HG02943 (cell line): ENCODE data around the gene RPS25.
"Not testable (repeated sequence)": the region's sequence is repeated elsewhere in the genome, so short reads cannot be mapped to it uniquely, and the experiment has no call there.

ENCODE experiments used
- ATAC-seq: cut with Tn5 transposase; IDR thresholded peaks from one replicate; pipeline ENCODE4 v1.9.1; 2021; ENCODE audit warnings: mild to moderate bottlenecking, low read depth, moderate library complexity; ENCODE audit not compliant: unreplicated experiment

RPS25 gene

DNA sequence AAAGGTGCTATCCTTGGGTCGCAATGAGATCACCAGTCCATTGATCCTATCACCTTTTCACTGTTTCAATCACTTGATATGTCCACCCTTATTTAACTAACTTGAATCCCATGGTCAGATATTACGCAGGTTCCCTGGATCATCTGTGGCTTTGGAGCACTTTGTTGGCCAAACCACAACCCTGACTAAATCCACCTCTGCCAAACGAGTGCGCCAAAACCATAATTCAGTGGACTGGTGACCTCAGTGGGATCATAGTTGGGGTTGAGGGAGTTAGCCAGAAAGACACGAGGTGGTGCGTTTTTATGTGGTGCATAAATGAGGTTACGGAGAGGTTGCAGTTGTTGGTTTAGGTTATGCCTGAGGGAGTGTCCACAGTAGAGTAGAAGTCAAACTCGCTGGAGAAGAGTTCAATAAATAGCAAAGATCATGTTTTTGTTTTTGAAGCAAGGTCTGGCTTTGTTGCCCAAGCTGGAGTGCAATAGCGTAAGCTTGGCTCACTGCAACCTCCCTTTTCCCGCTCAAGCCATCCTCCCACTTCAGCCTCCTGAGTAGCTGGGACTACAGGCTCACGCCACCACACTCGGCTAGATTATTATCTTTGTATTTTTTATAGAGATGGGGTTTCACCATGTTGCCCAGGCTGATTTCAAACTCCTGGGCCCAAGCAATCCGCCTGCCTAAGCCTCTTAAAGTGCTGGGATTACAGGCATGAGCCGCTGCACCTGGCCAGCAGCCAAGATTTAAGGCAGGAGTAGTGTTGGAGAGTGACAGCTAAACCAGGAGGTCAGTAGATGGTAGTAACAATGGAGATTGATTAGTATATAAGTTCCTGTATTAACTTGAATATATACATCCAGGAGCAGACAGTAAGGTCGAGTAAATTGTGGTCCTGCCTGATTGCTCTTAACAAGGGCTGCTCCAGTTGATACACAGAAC, 42.1 kb downstream of the RPS25 start:
- no peak for ATAC-seq

DNA sequence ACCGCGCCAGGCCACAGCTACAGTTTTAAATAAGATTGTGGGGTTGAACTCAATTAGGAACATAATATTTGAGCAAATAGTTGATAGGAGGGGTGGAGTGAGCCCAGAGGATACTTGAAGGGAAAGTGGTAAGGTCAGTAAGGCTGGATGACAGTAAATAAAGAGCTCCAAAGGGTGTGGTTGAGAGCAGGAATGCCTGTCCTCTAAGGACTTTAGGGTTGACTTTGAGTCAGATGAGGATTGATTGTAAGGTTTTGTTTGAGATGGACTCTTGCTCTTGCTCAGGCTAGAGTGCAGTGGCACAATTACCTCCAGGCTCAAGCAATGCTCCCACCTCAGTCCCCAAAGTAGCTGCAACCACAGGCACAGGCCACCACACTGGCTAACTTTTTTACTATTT, 44.2 kb downstream of the RPS25 start:
- no peak for ATAC-seq

DNA sequence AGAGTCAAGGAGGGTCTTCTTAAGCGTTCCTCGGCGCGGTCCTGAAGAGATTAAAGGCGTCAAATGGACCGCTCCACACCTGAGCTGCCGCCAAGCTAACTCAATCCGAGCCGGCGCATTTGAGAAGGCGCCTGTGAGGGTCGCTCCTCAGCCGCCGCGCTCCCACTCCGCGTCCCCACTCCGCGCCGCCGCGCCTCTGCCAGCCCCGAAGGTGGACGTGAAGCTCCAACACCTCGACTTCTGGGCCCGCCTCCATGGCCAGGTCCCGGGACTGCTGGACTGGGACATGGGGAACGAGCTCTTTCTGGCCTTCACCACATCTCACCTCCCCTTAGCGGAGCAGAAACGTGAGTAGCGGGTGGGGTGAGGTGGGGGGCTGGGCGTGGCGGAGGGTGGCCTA, 46.5 kb downstream of the RPS25 start, which contains the start of gene FOXR1:
TSS of gene FOXR1 (plus strand) at position 116 of the 400 bp plus-strand sequence. CDS start at position 287, 171 bp downstream.
- no peak for ATAC-seq

GRCh38 chr11:118969508-118969907, 48.6 kb downstream of the RPS25 start:
- not testable (repeated sequence) for ATAC-seq
